Measurements from ENCODE around the gene ETNK2.

Gene ETNK2

GRCh38 chr1:204136814-204137213, 15.0 kb downstream of the ETNK2 start:
- in situ Hi-C loops (cut with MboI; ENCODE audit: low pct_unique_long_range_greater_than_20kb, low sequenced_read_pairs, unreplicated experiment), result no loop called here
- no peak for DNase-seq (ENCODE audit: low spot score)
- TF ChIP-seq CTCF (IDR thresholded peaks at IDR 0.05; ENCODE audit: extremely low read depth, insufficient read depth, missing control alignments), result no peak

GRCh38 chr1:204134103-204134502, 17.7 kb downstream of the ETNK2 start:
- in situ Hi-C loops (cut with MboI; ENCODE audit: low pct_unique_long_range_greater_than_20kb, low sequenced_read_pairs, unreplicated experiment), result no loop called here
- no peak for DNase-seq (ENCODE audit: low spot score)
- TF ChIP-seq CTCF (IDR thresholded peaks at IDR 0.05; ENCODE audit: extremely low read depth, insufficient read depth, missing control alignments), result no peak

- DNase-seq (ENCODE audit: low spot score), result no peak
- TF ChIP-seq CTCF (IDR thresholded peaks at IDR 0.05; ENCODE audit: extremely low read depth, insufficient read depth, missing control alignments), result no peak
- in situ Hi-C loops (cut with MboI; ENCODE audit: low pct_unique_long_range_greater_than_20kb, low sequenced_read_pairs, unreplicated experiment), result no loop called here
Measured at GRCh38 chr1:204132718-204133117, 19.1 kb downstream of the ETNK2 start.

GRCh38 chr1:204131978-204132377, 19.9 kb downstream of the ETNK2 start:
- no peak for DNase-seq (ENCODE audit: low spot score)
- in situ Hi-C loops (cut with MboI; ENCODE audit: low pct_unique_long_range_greater_than_20kb, low sequenced_read_pairs, unreplicated experiment), result no loop called here
- TF ChIP-seq CTCF (IDR thresholded peaks at IDR 0.05; ENCODE audit: extremely low read depth, insufficient read depth, missing control alignments), result no peak

GRCh38 chr1:204130981-204131892, 20.6 kb downstream of the ETNK2 start:
- DNase-seq (ENCODE audit: low spot score), result no peak
- no peak for TF ChIP-seq CTCF (IDR thresholded peaks at IDR 0.05; ENCODE audit: extremely low read depth, insufficient read depth, missing control alignments)
- in situ Hi-C loops (cut with MboI; ENCODE audit: low pct_unique_long_range_greater_than_20kb, low sequenced_read_pairs, unreplicated experiment), result no loop called here

- no peak for TF ChIP-seq CTCF (IDR thresholded peaks at IDR 0.05; ENCODE audit: extremely low read depth, insufficient read depth, missing control alignments)
- no peak for DNase-seq (ENCODE audit: low spot score)
- in situ Hi-C loops (cut with MboI; ENCODE audit: low pct_unique_long_range_greater_than_20kb, low sequenced_read_pairs, unreplicated experiment), result no loop called here
Measured at GRCh38 chr1:204130178-204130577, 21.7 kb downstream of the ETNK2 start.

Measured in GM13977 (cell line).